WERI-Rb-1 (cell line): ENCODE results near the gene LIPA.

ENCODE experiments used
- DNase-seq: peaks from one replicate; pipeline ENCODE4 v3.0.0-alpha.2; 2020
- H3K27ac ChIP-seq: fragments of 250-450 bp; sonication (Bioruptor Pico); 2 replicates; pipeline ENCODE4 v1.5.1; 2020; ENCODE audit warnings: mild to moderate bottlenecking, moderate library complexity
- H3K27me3 ChIP-seq: fragments of 250-450 bp; sonication (Bioruptor Pico); 2 replicates; pipeline ENCODE4 v1.5.1; 2021; ENCODE audit warnings: mild to moderate bottlenecking, low read depth, moderate library complexity; ENCODE audit not compliant: insufficient read depth, severe bottlenecking
- H3K36me3 ChIP-seq: fragments of 250-450 bp; sonication (Bioruptor Pico); 2 replicates; pipeline ENCODE4 v1.5.1; 2020; ENCODE audit warnings: mild to moderate bottlenecking, moderate library complexity
- H3K4me3 ChIP-seq: 2 replicates; pipeline ENCODE4 v1.5.1; 2011; ENCODE audit warnings: low read depth, mild to moderate bottlenecking, control low read depth, low read length
- H3K9me3 ChIP-seq: fragments of 250-450 bp; sonication (Bioruptor Pico); 2 replicates; pipeline ENCODE4 v1.5.1; 2021; ENCODE audit warnings: mild to moderate bottlenecking, moderate library complexity; ENCODE audit not compliant: severe bottlenecking
- CTCF ChIP-seq: IDR thresholded peaks from 2 replicates; pipeline ENCODE4 v1.5.1; 2011; ENCODE audit warnings: low read depth, mild to moderate bottlenecking, control low read depth, inconsistent platforms, low read length

Gene LIPA

GRCh38 chr10:89266721-89267453 lies 15.3 kb upstream of the LIPA start:
- Histone ChIP-seq H3K27me3 (no peaks in the 10 kb centered on the region), H3K4me3 (no peak overlapping the region), H3K36me3 (no peaks in the 10 kb centered on the region), H3K27ac (no peak overlapping the region), H3K9me3 (peaks cover 4% of the 10 kb centered on the region)
- DNase-seq, result no peak
- no peak for TF ChIP-seq CTCF

- Histone ChIP-seq H3K9me3 (peaks cover 4% of the 10 kb centered on the region), H3K27ac (no peak overlapping the region), H3K36me3 (no peaks in the 10 kb centered on the region), H3K4me3 (no peak overlapping the region), H3K27me3 (no peaks in the 10 kb centered on the region)
- TF ChIP-seq CTCF, result no peak
- no peak for DNase-seq
These were observed 12.0 kb upstream of the LIPA start for GRCh38 chr10:89263531-89263930.

- DNase-seq, result no peak
- Histone ChIP-seq H3K9me3 (peaks cover 4% of the 10 kb centered on the region), H3K4me3 (no peak overlapping the region), H3K27ac (no peak overlapping the region), H3K27me3 (no peaks in the 10 kb centered on the region), H3K36me3 (no peaks in the 10 kb centered on the region)
- TF ChIP-seq CTCF, result no peak
These were observed 11.5 kb upstream of the LIPA start for GRCh38 chr10:89263091-89263490.

- no peak overlapping the region for H3K27ac ChIP-seq
- H3K4me3 ChIP-seq, result no peak overlapping the region
- DNase-seq, result no peak
- H3K27me3 ChIP-seq, result no peaks in the 10 kb centered on the region
- H3K36me3 ChIP-seq, result no peaks in the 10 kb centered on the region
- H3K9me3 ChIP-seq, result peaks cover 4% of the 10 kb centered on the region
- TF ChIP-seq CTCF, result no peak
These were observed 10.8 kb upstream of the LIPA start for GRCh38 chr10:89262086-89263051.

GRCh38 chr10:89258881-89259280 lies 7.3 kb upstream of the LIPA start:
- DNase-seq, result no peak
- Histone ChIP-seq H3K27me3 (no peaks in the 10 kb centered on the region), H3K4me3 (no peak overlapping the region), H3K9me3 (peaks cover 4% of the 10 kb centered on the region), H3K36me3 (no peaks in the 10 kb centered on the region), H3K27ac (no peak overlapping the region)
- TF ChIP-seq CTCF, result no peak
